AG08395 (cell line): ENCODE results near the gene FOXP1.
A peak's percentile ranks its signal among the peaks of the same experiment; 100 is the strongest.

Experiments
- DNase-seq: peaks from one replicate; pipeline ENCODE4 v3.0.0; 2012; ENCODE audit warnings: mixed read lengths, low spot score

FOXP1 gene

DNA sequence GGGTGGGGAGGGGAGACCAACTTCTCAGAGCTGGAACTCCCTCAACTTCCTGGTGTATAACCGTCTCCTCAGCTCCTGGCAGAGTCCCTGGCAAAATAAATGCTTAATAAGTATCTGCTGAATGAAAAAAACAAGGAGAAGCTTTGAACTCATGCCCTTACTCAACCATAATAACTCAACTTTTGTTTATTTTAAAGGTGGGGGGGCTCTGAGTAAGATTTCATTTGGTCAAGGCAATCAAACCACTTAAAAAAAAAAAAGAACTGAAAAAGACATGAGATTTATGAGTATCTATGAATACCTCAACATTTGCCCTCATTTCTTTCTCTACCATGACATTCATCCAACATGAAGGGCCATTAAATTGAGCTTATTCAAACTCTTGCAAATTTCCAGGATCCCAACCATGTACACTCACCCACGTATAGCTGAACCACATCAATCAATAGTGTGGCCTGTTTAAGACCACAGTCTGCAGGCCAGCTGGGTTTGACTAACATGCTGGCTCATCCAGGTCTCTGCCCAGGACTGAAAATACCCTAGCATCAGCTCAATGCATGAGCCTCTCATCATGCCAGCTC is 157.9 kb downstream of the FOXP1 start:
- peak; percentile 54 for DNase-seq

DNA sequence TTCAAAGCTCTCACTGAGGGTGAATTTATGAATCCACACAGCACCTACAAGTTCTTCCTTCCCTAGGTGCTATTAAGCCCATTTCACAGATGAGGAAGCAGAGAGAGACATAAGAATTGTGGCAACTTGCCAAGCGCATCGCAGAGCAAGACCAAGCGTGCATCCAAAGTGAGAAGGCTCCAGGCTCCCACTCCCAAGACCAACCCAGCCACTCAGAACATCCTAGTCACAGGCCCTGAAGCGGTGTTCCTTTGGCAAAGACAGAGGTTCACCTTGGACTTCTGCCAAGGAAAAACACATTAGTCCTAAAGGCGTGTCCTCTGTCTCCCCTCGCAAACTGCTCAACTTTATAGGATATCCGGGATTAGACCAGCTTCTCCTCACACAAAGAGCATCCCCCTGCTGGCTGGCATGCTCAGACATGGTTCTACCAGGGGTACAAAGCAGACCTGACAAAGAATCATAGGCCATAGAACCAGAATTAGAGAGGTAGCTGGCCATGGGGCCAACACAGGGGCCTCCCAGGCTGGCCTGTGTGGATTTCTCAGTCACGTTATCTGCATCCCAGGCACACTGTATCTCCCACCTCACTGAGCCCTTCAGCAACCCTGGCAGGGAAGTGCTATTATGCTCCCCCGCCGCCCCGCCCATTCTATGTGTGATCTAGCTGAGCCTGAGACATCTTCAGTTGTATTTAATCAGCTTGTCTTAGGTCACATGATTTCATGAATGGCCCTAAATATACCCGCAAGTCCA is 160.2 kb downstream of the FOXP1 start:
- no peak for DNase-seq

DNA sequence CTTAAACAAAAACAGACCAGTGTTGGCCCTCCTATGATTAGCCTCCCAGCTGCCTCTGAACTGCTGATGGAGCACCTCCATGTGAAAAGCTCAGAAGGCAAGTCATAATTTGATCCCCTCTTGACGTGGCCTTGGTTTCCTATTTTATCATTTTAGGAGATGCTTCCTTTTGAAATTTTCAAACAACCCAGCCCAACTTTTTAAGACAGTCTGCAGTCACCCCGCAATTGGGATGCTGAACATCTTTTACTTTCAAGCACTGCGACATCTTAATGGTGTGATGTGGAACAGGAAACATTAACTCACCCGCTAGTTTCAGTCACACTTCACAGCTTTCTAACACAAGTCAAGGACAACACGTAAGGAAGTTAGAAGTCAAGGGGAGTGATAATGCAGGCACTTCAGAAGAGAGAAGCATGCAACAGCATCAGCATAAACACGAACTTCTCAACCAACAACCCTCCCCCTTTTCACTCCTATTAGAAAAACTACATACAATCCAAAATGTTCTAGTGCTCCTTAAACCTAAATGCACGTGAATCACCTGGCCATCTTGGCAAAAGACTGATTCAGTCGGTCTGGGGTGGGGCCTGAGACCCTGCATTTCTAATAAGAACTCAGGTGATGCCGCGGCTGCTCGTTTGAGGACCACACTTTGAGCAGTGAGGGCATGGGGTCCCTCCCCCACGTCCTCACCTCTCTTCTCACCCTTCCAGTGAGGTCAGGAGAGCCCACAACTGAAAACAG is 161.5 kb downstream of the FOXP1 start:
- DNase-seq = no peak

DNA sequence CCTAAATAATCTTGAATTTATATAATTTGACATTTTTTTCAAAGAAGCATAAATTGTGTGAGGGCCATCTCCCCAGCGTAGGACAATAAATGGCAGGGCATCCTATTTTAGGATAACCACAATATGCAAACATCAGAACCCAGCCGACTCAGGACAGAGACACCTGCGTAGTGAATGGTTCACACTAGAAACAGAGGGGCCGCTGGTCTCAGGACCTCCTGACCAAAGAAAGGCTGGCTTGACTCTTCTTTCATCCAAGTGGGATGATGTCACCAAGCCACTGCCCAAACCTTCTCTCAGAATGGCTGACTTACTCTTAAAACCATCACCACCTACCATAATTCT is 162.1 kb downstream of the FOXP1 start:
- no peak for DNase-seq

DNA sequence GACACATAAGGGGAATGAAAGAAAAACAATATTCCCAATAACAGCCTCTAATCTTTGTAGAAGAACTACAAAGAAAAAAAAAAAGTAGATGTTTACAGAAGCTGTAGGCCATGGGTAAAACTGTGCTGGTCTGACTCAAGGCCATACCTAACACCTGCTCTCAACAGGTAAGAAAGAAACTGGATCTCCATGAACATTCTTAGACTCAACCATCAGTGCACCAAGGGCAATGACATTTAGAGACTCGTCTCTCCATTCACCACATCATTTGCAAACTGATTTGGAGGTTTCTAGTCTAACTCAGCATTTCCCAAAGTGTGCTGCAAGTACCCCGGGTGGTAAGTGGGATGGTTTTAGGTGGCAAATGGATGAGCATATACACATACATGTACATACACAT is 164.2 kb downstream of the FOXP1 start:
- DNase-seq = no peak

DNA sequence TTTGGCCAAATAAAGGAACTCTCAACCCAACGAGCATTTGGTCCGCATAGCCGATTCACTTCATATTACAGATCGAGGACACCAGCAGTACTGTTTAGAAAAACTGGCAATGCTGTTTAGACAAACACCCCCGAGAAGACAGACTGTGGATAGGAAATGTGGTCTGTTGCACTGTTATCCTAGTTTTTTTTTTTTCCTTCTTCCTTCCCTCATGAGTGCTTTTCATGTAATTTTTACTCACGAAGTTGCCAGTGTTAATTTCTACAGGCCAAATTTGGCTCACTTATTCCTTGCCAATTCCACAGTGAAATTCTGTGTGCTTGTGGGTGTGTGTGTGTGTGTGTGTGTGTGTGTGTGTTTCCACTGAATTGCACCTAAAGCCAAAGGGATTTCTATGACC is 165.7 kb downstream of the FOXP1 start:
- DNase-seq = no peak

DNA sequence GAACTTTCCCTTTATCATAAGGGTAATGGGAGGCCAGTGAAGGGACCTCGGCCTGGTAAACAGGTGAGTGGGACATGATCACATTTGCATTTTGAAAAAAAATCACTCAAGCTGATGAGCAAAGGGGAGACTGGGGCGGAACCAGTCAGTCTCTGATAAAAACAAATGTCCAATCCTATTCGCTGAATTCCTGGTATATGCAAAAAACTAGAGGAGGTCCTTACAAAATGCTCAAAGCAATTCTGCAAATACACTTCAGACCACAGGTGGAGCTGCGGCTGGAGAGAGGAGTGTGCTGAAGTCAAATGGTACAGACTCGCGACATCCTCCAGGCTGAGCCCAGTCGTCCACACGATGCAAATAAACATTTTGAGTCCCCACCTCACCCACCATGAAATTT is 166.7 kb downstream of the FOXP1 start:
- DNase-seq = no peak

DNA sequence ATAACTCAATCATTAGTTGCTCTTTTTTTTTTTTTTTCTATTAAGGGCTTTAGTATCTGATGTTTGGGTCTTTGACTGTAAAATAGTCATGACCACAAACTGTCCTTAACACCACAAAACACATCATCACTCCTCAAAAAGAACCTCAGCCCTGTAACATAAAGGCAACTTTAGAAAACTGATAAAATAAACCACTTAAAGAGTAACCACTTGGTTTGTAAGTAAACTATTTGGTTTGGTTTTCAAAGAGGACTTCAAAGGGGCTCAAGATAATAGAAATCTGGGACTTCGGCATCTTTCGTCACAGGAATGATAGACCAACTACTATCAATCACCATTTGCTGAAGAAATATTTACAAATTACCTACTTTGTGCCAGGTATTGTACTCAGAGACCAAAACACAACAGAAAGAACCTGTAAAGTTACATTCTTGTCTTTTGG is 167.8 kb downstream of the FOXP1 start:
- DNase-seq = no peak

DNA sequence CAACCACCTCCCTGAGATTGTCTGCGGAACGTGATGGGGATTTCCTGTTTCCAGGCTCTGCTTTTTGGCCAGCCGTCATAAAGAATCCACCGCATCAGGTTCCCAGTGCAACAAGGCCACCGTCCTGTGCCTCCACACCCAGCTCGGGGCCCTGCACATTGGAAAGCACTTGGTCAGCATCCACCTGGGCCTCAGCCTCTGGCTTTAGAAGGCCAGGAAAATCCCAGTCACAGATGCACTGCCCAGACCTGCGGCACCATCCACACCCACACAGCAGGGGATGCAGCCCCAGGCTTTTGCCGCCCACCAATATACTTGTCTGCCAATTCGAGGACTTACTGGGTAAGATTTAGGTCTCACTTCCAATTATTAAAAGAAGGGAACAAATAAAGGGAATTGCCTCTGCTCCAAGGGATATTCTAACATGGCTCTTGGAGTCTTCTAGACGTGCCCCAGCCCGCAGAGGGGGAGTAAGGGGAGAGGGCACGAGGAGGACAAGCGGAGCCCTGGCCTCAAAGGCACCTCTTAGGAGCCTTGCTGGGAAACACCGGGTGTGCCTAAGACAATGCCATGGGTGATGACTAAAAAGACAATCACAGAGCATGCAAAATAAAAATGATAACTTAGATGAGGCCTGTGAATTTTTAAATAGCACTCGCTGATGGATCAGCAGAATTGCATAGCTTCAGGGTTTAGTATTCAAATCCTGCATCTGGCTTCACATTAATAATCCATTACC is 169.2 kb downstream of the FOXP1 start:
- DNase-seq = no peak

DNA sequence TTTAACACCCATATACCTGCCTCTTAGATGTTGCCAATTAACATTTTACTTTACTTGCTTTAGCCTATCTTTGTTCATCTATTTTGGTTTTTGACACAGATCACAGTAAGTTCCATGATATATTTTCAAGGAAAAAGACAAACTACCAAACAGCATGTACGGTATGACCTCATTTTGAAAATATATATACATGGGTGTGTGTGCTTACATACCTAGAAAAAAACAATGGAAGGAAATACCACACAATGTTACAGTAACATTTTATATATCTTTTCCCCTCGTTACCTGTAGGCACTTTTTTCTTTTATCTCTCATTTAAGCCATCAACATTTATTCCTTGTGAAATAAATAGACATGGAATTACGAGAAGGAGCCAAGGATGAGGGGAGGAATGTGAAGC is 170.0 kb downstream of the FOXP1 start:
- DNase-seq = no peak

DNA sequence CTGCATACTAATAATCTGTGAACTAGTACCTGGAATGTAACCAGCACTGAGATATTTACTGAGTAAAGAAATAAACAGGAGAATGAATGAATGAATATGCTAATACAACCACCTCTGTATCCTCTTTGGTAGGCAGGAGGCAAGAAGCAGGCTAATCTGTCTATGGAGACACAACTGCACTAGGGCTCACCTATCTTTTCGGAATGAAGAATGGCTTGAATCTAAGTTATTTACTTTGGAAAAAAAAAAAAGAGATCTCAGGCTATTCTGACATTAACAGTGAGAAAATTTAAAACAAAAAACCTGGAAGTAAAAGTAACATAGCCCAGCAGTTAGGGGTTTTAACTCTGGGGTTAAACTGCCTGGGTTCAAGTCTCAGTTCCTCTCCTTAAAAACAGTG is 174.2 kb downstream of the FOXP1 start:
- DNase-seq = no peak

DNA sequence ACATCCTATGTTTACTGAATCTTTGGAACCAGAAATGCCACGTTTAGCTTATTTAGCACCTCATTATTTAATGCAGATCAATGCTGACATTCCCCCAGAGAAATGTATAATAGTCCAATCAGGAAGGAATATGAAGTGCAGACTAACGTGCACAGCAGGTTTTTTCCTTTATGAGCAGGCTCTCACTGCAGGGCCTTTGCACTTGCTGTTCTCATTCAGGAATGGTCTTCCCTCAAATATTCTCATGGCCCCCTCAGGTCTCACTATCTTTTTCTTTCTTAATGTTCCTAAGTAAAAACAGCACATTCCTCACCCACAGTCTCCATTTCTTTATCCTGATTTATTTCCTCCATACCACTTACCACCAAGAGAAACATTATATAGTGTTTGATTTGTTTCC is 174.6 kb downstream of the FOXP1 start:
- no peak for DNase-seq

DNA sequence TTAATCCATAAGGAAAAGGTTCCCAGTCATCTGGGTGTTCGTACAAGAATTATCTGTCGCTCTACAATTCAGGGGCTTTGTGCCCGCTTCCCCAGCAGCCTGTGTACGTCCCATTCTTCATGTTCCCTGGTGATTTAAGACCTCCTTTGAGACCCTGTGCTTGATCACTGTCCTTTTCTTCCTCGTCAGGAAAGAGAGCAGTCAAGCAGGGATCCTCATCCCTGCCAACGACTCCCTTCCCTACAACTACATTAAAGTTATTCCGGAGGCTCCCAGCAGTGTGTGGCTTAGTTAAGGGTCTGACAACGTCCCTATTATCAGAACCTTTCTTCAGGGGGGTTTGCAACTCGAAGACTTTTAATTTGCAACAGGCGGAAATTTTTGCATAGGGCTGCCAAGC is 175.7 kb downstream of the FOXP1 start:
- DNase-seq = no peak

DNA sequence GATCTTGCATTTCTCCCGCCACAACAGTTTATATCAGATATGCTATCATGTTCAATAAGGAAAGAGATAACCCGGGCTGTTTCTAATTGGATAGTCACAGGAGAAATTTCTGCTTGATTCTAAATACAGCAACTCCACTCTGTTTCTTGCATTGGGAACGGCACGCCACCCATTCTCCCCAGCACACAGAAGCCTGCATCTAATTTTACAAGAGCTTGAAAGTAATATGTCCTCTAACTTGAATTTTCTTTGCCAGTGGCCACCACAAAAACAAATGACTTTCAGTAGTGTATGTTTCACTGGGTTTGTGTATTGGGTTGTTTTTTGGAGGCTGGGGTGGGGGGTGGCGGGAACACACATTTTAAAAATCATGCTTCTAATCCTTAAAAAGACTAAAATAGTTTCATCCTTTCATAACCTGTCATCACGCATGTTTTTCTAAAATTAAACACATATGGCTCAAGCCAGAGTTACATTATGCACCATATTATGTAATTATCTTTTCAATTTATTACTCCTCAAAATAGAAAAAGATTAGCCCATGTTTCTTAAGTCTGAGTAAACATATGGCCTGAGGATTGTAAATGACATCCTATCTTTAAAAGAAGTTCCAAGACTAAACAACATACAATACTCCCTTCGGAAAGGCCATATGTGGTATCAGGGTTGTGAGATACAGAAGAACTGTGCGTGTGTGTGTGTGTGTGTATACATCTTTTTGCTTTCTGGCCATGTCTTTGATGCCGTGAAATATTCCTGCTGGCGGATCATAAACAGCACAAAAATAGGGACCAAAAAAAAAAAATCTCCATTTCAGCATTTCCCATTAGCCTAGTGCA is 176.3 kb downstream of the FOXP1 start:
- DNase-seq = no peak

DNA sequence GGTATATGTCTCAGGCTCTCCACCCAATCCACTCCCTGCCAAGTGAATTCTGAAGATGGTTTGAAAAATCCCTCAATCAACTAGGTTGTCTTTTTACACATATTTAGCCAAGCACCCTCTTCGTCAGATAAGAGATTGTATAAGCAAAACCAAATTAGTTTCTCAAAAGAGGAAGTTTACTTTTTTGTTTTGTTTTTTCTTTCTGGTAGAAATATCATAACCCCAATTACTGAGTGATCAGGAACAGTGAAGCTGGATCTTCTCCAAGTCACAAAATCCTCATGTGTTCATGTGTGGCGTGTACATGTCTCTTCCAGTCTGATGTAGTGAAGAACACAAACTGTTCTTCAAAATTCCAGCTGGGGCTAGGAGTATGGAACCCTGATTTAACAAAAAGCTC is 180.6 kb downstream of the FOXP1 start:
- no peak for DNase-seq

DNA sequence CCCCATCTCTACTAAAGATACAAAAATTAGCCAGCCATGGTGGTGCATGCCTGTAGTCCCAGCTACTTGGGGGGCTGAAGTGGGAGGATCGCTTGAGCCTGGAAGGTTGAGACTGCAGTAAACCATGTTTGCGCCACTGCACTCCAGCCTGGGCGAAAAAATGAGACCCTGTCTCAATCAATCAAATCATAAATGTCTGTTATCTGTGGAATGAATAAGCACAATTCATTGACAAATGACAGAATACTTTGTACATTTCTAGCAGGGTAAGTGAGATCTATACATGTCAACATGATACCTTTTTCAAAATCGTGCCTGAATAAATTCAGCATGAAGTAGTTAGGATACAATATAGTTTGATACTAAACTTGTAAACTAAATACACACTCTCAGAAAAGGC is 181.2 kb downstream of the FOXP1 start:
- DNase-seq = no peak

DNA sequence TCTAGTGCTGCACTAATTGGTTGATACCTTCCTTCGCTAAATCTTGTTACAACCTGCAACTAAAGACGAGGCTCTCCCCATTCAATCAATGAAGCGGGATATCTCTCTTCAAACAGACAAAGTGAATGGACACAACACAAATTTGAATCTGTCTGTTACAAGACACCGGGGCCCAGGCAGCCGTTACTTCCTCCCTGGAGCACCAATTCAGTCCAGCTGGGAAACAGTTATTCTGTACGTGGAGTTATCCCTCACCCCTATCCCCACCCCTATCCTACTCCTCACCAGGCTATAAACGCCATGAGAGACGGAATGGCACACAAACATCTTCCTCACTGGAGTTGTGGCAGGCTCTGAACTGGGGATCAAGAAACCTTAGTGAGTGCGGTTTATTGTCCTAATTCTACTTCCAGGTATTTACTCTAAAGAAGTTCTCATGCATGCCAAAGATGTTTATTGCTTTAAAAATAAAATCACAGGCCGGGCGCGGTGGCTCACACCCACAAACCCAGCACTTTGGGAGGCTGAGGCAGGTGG is 181.8 kb downstream of the FOXP1 start:
- no peak for DNase-seq

DNA sequence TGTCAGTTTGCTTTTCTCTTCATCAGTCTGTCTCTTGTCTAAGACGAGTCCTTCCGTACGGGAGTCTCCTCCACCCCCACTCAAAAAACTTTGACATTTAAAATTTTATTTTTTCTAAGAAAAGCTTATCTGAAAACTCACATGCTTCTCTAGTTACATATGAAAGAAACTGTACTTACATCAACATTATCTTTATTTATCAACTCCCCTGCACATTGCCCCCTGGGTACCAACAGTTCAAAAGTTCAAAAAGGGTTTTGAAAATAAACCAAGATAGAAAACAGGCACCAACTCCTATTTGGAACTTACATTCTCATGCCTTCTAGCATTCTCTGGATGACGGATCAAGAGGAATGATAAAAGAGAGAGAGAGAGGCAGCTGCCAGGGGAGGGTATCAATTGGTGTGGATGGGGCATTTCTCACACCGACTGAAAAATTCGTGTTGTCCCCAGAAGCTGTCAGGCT is 182.5 kb downstream of the FOXP1 start:
- no peak for DNase-seq

DNA sequence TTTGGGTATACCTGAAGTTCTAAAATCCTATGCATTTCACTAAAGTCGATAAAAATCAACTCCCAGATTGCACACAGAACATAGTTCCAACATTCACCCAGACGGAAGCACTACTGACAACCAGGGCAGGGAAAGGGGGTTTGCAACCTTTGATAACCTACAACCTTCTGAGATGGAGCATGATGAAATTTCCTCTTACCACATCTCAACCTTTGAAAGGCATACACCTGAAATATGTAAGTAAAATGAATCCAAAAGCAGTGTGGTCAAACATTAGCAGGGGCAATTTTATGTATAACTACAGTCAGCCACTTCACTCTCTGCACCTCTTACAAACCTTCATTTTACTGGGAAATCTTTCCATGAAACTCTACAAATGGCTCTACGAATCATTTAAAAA is 184.1 kb downstream of the FOXP1 start:
- DNase-seq = no peak

DNA sequence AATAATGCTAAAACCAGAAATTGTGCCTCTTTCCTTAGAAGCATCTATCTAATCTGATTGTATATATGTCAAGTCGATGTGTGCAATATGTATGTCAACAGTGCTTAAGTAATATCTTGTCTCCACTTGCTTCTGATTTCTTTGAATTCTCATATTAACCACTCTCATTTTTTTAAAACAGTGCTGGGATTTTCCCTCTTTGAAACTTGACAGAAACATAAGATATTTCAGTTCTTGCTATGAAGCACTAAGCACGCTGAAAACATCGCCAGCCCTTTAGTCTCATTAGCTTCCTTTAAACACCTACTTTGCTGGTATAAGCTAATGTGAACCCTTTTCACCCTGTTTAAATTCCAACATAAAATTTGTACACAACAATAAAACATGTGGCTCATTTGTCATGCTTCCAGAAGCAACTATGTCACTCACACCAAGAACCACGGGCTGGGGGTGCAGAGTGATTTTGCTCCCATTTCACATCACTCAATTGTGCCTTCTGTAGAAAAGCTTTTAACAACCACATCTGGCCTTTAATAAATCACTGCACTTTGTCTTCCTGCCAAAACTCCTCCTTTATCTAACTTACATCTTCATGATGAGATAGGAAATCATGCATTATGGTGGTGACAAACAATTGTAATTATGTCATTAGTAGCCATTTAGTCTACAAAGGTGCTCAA is 185.2 kb downstream of the FOXP1 start:
- DNase-seq = no peak

DNA sequence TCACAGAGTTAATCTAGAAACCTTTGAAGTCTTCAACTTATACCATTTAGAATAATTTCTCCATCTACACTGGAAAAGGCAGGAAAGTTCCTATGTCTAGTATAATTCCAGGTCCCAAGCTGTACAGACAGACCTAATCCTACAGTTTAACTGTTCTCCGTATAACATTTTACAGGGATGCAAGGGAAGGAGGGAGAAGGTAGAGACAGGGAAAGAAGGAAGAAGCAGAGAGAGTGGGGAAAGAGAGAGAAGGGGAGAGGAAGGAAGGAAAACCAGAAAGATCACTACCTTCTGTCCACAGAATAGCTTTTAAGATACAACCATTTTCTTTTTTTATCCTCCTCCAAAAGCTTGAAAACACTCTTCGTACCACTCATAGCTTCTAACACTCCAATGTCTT is 185.8 kb downstream of the FOXP1 start:
- no peak for DNase-seq
